Measurements from ENCODE around the gene ESRRG. TPM values are rescaled to one million over a fixed set of nuclear protein-coding genes. Genes with fewer than 3 reads are reported as not detected.
"Not testable (repeated sequence)": the region's sequence is repeated elsewhere in the genome, so short reads cannot be mapped to it uniquely, and the experiment has no call there.

The ESRRG gene
- total RNA-seq, 2 donors from 2014 or later, result 0.09 TPM; not detected in 1

DNA sequence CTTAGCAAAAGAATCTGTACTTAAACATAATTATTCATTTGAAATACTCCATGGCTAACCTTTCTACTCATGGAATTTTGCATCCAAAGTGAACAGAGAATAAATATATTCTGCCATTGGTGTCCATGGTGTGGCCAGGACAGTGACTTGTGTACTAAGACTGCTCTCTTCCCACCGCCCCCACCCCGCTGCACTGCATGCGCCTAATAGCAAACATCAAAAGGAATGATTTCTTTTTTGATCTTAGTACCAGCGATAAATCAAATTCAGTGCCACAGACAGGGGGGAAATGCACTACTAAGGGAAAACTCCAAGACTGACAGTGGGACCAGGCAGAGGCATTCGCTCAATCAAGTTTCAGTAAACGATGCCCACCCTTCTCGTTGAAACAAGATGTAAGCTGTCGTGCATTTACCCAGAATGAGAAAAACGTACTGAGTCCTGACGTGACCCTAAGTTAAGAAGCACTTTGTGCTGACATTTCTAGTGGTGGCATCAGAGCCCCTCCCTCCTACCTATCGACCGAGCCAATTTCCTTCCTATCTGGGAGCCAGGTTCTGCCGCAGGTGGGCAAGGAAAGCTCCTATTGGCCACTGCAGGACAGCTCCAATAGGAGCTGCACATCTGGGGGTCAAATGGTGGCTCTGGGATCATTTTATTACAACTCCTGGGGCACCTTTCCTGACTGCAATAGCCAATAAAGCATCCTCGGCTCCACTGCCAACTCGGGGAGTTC, 12.5 kb downstream of the ESRRG start:
- intact Hi-C loops (cut with DNase I), result no loop called here

DNA sequence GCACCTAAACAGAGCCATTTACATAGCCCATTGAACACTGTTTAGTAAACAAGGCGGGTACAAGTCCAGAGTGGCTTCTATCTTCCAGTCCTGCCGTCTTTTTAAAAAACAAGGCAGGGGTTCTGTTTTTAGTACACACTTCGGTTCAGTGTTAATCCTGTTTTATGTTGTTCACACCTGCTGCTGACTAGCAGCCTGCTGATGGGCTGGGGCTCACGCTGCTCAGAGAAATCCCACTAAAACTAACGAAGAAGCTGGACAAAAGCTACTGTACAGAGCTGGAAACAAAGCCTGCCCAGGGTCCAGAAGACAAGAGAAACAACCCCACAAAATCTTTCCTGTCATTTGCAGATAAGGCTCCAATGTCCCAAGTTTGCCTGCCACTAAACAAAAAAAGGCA, 13.2 kb downstream of the ESRRG start:
- intact Hi-C loops (cut with DNase I), result no loop called here
- no peak for DNase-seq (ENCODE audit: low spot score)

More for the DNA sequence above, 12.5 kb downstream of the ESRRG start:
- DNase-seq (ENCODE audit: low spot score), result peak; percentile 53

DNA sequence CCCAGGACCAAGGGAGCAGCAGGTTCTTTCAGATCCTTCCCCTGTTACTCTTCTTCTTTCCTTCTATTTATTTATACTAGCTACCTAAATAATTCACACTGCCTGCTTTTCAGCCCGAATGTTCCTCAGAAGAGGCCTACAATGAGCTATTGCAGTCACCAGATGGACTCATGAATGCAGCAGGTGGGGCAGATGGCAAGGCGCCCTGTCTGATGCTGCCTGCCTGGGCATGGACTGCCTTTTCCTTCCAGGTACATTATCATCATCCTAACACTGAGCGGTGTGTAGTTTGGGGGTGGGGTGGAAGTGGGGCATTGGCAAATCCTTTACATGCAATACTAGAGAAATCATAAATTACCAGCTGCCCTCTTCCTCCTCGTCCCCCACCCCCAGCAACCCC, 17.6 kb downstream of the ESRRG start:
- no peak for DNase-seq (ENCODE audit: low spot score)
- intact Hi-C loops (cut with DNase I), result no loop called here

DNA sequence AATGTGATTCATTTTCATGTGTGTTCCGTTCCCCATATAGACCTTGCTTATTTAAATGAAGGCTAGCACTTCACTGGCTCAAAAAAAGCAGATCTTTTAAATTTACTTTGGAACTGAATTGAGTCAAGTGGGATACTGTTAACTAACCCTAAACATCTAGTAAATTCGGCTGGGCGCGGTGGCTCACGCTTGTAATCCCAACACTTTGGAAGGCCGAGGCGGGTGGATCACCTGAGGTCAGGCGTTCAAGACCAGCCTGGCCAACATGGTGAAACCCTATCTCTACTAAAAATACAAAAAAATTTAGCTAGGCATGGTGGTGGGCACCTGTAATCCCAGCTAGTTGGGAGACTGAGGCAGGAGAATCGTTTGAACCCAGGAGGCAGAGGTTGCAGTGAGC, 19.2 kb downstream of the ESRRG start:
- DNase-seq (ENCODE audit: low spot score); intact Hi-C loops (cut with DNase I): not testable (repeated sequence)

DNA sequence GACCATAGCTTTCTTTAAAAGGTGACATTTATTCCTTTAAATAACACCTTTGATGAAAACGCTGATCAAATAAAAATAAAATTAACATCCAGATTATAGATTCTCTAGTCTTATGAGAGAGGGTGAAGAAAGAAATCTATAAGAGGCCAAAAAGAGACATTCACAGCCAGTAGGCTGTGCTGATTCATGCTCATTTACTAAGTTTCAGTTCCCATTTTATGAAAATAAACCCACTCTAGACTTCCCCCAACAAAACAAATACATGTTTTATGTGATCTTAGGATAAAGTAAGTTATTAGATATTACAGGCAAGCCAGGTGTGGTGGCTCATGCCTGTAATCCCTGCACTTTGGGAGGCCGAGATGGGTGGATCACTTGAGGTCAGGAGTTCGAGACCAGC, 21.1 kb downstream of the ESRRG start:
- intact Hi-C loops (cut with DNase I), result no loop called here
- DNase-seq (ENCODE audit: low spot score), result no peak

DNA sequence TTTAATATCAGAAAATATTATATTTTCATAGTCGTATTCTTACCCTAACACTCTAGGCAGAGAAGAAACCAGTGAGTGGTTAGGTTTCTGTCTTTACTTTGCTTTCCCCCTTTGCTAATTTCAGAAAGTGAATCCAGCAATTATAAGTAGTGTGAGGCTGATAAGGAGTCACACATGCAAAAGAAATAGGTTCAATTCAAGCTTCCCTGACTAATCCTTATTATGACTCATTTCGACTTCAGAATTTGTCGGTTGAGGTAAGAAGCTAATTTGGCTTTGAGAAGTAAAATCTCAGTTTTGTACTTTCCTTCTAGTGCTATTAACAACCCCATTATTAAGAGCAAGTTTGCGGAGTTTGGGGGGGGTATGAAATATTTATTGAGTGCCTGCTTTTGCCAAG, 22.4 kb downstream of the ESRRG start:
- intact Hi-C loops (cut with DNase I), result no loop called here

DNA sequence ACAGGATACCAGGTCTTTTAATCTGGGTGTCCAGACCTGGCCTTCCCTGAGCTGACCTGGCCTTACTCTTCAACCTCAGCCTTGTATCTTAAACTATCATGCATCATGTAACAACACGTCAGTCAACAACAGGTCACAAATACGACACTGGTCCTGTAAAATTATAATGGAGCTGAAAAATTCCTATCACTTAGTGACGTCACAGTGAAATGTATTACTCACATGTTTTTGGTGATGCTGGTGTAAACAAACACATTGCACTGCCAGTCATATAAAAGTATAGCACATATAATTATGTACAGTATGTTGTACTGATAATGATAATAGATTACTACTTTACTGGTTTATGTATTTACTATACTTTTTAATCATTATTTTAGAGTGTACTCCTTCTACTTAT, 31.5 kb downstream of the ESRRG start:
- no peak for DNase-seq (ENCODE audit: low spot score)
- intact Hi-C loops (cut with DNase I), result no loop called here

More for the DNA sequence above, 22.4 kb downstream of the ESRRG start:
- DNase-seq (ENCODE audit: low spot score), result no peak

DNA sequence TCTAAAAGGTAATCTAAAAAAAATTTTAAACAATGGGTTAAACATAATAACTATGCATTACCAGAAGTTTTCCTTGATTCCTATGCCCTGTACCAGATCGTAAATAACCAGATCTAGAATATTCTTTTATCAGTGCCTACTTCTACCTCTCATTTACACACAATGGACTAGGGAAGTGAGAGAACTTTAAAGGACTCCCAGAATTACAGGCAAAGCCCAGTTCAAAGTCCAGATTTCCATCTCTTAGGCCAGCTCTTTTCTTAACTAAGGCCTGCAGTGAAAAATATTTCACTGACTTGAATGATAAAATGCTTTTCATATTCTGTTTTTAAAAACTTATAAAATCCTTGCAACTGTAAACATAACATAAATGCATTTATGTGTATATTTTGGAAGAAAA, 32.6 kb downstream of the ESRRG start:
- no peak for DNase-seq (ENCODE audit: low spot score)
- intact Hi-C loops (cut with DNase I), result no loop called here

DNA sequence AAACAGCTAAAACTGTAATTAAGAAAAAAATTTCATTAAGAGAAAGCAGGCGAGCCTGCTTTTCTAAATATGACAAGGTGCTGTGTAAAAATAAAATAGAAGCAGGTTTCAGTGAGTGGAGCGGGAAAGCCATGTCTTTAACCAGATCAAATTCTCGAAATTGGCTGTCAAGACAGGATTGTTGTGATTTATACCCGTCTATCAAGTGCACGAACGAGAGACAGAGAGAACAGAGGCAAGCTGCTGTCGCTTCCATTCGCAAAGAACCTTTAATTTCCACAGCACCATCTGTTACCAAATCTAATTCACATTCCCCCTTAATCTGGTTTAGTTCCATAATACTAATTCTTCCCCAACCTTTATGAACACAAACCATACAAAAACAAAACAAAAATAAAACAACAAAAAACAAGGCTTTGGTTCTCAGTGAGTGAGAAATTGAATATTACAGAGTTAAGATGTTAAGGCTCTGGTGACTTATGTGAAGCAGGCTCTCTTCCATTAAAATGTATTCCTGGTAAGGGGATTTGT, 35.0 kb downstream of the ESRRG start:
- DNase-seq (ENCODE audit: low spot score), result no peak
- intact Hi-C loops (cut with DNase I), result no loop called here

DNA sequence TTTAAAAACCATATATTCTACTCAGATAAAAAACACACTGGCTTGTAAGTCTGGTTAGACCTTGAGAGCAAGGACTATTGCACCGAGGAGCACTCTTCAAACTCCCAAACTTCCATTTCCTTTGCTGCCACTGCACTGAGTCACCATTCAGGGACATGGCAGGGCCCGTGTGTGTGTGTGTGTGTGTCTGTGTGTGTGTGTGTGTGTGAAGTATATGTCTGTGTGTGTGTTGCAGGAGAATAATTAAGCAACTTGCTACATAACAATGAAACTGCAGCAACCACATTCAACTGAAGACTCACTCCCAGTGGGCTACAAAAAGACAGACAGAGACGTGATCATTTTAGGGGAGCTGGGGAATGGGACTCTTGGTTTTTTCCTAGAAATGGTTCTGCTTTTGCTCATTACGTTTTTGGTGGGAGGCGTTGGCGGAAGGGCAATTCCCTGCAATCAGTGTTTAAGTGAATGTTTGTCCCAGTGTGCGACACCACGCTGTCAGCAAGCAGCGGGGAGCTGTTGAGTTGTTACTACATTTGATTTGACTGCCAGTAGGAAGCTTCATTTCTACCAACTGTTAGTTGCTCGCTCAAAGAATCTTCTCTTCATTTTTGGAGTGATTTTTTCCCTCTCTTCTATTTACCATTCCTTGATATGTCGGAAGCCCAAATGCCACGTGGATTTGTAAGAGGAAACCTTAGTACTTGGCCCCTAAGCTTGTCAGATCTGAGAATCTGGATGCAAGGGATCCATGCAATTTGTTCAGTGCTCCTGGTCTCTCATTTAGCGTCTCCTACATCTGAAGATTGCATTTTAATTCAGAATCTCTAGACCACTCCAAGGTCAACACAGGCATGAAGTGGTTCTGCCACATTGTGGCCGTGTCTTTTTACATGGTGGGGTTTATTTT, 36.1 kb downstream of the ESRRG start:
- intact Hi-C loops (cut with DNase I), result no loop called here
- DNase-seq (ENCODE audit: low spot score), result no peak

DNA sequence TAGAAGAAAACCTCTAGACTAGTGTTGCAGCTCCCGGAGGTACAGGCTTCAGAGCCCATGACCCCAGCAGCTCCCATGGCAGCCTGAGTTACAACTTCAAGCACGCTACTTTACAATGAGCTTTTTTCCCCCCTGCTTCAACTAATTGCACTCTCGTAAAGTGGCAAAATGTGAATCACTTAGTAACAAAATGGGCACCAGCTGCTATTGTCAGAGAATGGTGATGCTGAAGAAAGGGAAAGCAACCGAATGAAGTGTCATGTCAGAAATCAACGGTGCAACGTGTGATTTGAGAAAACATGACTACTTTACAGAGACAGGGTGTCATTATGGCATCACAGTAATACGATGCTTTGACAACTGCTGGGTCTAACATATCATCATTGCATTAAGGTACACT, 40.5 kb downstream of the ESRRG start:
- intact Hi-C loops (cut with DNase I), result no loop called here
- DNase-seq (ENCODE audit: low spot score), result no peak

DNA sequence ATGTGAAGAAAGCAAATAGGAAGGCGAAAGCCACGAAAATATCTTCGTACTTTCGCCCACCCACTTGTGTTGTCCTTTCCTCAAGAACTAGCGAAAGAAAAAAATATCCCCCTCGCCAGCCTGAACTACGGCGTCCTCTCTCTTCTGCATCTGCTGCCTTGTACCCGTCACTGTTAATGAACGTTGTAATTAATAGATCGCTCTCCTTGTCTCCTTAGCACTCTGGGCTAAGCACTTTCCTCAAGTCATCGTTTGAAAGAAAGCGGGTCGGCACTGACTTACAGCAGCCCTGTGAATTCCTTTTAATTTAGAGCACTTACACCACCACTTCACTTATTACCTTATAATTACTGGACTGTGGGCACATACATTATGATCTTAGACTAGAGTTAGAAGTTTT, 44.1 kb downstream of the ESRRG start:
- no peak for DNase-seq (ENCODE audit: low spot score)
- intact Hi-C loops (cut with DNase I), result no loop called here

DNA sequence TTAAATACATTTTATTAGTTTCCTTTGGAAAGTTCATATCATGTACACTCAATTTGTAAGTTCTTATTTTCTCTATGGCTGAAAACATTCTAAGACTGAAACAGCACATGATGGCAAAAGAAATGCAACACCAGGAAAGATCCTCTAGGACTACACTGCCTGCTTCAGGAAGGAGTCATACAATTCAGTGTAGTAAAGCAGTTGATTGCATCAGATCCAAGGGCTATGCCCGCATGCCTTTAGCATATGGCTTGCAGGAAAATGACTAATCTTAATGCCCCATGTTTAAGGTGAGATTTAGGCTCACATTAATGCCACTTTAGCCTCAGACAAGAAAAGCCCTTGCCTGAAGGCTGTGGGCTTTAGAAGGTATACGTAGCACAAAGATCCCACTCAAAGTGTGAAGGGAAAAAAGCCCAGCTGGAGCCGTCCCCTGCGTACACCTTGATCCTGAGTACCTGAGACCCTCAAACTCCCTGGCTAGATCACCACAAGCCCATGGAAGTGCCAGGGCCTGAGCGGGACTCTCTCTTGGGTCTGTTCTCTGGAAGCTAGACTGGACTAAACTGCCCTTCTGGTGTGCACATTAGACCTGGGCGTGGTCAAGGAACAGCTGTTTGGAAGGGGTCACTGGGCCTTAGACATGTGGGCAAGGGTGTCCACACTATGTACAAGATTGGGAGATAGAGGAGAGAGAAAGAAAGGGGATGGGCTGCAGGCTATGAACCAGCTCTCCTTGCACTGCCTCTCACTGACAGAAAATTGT, 52.9 kb downstream of the ESRRG start:
- no peak for DNase-seq (ENCODE audit: low spot score)
- intact Hi-C loops (cut with DNase I), result no loop called here

DNA sequence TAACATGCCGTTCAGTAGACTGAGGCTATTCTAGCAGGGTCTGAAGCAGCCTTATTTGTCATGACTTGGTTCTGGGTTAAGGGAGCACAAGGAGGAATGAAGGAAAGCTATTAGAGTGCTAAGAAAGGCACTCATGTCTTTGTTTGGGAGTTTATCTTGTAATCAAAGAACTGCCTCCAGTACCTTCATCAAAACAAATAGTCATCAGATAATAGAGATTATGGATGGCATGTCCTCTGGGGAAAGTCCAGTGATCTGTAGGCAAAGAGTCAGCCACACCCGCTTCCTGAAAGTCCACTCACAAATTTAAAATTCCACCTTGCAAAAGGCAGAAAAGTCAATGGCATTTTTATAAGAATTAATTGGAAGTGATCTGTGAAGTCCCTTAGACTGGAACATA, 56.8 kb downstream of the ESRRG start:
- intact Hi-C loops (cut with DNase I), result no loop called here
- no peak for DNase-seq (ENCODE audit: low spot score)

DNA sequence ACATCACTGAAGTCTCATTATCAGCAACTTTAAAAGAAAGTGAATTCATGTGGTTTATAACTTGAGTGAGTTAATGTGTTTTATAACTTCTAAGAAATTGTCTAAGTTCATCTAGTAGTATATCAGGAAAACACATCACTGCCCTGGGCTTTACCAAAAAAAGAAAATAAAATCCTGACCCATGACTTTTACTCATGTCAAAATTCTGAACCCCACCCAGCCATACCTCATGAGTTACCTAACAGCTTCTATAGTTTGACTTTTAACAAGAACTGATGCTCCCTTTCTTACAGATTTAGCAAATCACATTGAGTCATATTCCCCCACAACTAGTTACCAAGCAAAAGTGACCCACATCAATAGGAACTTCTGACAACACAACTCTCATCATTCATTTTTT, 57.4 kb downstream of the ESRRG start:
- DNase-seq (ENCODE audit: low spot score), result no peak
- intact Hi-C loops (cut with DNase I), result no loop called here

DNA sequence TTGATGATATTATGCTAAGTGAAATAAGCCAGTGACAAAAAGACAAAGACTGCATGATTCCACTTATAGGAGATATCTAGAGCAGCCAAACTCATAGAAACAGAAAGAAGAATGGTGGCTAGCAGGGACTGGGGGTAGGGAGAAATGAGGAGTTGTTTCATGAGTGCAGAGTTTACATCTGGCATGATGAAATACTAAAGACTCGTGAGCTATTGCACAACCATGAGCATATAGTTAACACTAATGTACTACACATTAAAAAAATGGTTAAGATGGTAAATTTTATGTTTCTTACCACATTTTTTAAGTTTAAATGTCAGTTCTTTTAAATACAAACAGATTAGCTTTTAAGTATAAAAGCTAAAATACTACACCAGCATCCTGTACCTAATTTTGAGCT, 57.8 kb downstream of the ESRRG start:
- no peak for DNase-seq (ENCODE audit: low spot score)
- intact Hi-C loops (cut with DNase I), result no loop called here

DNA sequence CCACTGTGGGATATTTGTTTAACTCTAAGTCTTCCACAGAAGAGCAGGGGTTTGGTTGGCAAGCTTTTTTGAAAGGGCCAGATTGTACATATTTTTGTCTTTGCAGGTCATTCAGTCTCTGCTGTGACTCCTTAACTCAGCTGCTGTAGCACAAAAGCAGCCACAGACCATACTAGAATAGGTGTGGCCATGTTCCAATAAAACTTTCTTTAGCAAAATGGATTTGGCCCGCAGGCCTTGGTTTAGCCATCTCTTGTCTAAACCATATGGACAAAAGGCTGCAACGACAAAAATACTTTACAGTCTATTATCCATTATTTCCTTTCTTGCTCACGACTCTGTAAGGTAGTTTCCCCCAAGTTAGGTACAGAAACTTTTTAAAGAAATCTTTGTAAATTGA, 60.5 kb downstream of the ESRRG start:
- intact Hi-C loops (cut with DNase I), result no loop called here
- DNase-seq (ENCODE audit: low spot score), result no peak

DNA sequence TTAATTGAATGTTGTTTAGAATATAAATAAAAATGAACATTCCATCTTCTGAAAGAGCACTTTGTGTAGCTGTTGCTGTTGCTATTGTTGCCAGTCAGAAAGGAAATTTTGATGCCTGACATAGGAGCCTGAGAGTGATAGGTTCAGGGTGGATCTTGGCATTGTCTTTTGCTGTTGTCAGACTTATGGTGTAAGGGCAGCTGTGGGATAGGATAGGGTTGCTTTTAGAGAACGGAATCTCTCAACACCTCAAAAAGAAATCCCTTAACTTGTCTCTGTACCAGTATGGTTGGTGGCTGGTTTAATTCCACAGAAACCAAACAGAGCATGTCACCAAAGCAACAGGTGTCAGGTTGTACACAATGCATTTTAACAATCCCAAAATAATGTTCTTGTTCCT, 62.7 kb downstream of the ESRRG start:
- intact Hi-C loops (cut with DNase I), result no loop called here

DNA sequence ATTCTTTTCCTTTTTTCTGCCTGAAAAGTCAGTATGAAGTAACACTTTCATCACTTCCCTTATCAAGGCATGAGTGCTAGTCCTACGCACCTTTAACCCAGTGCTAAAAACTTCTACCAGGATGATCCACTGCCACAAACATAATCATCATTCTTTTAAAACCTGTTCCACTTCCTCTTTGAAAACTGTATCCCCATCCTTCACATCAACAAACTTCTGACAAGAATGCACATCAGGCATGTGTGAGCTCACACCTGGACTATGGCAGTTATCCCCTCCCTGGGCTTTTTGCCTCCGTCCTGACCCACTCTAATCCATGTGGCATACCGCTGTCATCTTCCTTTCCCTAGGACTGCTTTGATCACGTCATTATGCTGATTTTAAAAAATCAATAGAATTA, 70.2 kb downstream of the ESRRG start:
- intact Hi-C loops (cut with DNase I), result no loop called here
- no peak for DNase-seq (ENCODE audit: low spot score)

More for the DNA sequence above, 62.7 kb downstream of the ESRRG start:
- no peak for DNase-seq (ENCODE audit: low spot score)

Data from posterior vena cava (tissue), 2 donors.